OCI-M2 (cell line): ENCODE data around the gene PPIF.

ENCODE experiments used
- DNase-seq: peaks from one replicate; lab custom pipeline; 2025; ENCODE audit not compliant: unreplicated experiment; lab: John Stamatoyannopoulos, UW

PPIF gene

DNA sequence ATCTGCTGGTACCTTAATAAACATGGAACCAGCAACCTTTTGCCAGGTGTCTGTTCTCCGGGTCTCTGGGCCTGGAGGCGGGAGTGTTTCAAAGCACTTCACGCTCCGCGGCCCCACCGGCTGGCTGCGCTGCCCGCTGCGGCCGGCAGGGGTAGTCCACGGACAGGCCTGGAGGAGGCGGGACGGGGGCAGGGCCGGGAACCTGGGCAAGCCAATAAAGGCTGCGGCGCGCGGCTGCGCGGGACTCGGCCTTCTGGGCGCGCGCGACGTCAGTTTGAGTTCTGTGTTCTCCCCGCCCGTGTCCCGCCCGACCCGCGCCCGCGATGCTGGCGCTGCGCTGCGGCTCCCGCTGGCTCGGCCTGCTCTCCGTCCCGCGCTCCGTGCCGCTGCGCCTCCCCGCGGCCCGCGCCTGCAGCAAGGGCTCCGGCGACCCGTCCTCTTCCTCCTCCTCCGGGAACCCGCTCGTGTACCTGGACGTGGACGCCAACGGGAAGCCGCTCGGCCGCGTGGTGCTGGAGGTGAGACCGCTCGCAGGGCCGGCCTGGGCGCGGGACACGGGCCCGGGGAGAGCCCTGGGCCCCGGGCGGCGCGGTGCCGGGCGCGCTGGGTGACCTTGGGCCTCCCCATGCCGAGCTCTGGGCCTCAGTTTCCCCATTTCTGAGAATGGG, at the start of gene PPIF:
TSS of gene PPIF (plus strand) at position 244 of the 668 bp plus-strand sequence. CDS start at position 324, 80 bp downstream.
- no peak for DNase-seq

DNA sequence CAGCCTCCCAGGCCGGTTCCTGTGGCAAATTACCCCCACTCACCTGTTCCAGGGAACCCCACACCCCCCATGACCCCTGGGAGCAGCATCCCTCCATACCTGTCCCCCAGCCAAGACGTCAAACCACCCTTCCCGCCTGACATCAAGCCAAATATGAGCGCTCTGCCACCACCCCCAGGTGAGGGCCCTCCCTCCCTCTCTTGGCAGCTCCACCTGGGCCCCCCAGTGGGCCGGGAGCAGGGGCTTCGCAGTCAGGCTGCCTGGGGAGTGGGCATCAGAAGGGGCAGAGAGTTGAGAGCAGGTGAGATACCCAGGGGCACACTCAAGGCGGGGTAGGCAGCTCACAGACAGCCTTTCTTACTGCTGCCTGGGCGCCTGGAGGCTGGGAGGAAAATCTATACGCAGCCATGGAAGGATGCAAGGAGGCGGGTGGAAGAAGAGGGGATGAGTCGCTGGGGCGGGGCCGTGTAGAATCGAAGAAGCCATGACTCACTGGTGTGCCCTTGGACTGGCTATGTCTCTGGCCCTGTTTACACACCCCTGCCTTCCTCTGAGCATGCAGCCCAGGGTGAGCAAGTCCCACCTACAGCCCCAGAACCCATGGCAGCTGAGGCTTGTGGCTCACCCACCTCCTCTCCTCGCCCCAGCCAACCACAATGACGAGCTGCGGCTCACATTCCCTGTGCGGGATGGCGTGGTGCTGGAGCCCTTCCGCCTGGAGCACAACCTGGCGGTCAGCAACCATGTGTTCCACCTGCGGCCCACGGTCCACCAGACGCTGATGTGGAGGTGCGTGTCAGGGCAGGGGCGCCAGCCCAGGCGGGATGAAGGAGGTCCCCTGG, 48.6 kb upstream of the PPIF start:
- no peak for DNase-seq

DNA sequence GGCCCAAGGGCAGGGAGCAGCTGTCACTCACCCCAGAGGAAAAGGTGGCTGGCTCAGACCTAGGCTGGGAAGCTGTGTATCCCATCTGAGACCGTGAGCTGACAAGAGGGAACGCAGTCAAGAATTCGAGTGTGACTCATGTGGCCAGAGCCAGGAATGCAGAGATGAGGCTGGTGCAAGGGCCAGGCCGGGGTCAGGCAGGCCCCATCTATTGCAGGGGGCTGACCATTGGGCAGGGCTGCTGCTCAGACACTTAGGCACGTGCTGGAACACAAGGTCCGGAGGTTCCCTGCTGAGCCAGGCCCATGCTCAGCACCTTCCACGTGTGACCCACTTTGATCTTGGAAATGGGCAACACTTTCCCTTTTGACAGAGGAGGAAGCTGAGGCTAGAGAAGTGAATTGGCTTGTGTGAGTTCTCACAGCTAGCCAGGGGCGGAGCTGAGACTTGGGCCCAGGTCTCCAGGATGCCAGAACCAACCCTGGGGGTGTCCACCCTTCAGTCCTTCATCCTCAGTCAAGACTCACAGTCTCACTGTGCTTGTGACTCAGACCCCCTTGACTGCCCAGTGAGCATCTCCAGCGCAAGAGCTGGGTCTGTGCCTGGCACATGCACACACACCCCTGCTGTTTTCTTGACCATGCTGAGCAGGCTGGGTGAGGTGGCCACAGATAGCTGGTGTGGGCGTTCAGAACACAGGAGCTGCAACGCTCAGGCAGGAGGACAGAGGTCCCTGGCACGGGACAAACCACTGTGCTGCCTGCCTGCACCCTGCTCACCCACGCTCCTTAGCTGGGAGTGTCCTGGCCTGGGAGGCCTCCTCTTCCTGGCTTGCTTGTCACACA, 47.6 kb upstream of the PPIF start:
- no peak for DNase-seq

DNA sequence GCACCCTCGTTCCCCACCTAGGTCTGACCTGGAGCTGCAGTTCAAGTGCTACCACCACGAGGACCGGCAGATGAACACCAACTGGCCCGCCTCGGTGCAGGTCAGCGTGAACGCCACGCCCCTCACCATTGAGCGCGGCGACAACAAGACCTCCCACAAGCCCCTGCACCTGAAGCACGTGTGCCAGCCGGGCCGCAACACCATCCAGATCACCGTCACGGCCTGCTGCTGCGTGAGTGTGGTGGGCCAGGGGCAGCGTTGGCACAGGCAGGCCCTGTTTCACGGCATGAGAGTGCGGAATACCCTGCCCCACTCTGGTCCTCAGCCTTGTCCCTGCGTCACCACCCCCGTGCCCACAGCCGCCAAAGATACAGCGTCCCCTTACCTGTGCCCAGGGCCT, 46.6 kb upstream of the PPIF start:
- DNase-seq: no peak

DNA sequence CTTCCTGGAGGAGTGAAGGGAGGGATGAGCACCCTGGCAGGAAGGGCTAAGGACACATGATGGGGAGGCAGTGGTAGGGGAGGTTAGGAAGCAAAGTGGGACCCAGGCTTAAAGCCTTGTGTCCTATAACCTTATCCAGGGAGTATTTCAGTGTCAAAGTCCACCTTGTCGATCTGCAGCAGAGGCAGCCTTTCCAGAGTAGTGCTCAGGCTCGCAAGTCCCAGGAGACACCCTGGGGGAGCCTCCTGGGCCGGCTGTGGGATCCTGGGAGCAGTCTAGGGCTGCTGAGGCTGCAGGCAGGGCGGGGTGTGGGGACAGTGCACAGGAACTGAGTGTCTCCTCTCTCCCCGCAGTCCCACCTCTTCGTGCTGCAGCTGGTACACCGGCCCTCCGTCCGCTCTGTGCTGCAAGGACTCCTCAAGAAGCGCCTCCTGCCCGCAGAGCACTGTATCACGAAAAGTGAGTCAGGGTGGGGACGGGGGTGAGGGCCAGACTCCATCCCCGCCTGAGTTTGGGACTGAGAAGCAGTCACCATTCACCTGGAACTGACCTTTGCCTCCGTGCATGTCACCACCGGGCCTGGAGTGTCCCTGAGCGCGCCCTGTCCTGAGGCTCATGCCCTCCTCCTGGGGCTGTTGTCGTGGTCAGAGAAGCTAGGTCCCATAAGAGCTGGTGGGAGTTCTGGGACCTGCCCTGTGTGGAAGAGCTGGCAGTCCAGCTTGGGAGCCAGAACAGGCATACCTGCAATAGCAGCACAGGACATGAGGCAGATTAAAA, 45.3 kb upstream of the PPIF start:
- no peak for DNase-seq

DNA sequence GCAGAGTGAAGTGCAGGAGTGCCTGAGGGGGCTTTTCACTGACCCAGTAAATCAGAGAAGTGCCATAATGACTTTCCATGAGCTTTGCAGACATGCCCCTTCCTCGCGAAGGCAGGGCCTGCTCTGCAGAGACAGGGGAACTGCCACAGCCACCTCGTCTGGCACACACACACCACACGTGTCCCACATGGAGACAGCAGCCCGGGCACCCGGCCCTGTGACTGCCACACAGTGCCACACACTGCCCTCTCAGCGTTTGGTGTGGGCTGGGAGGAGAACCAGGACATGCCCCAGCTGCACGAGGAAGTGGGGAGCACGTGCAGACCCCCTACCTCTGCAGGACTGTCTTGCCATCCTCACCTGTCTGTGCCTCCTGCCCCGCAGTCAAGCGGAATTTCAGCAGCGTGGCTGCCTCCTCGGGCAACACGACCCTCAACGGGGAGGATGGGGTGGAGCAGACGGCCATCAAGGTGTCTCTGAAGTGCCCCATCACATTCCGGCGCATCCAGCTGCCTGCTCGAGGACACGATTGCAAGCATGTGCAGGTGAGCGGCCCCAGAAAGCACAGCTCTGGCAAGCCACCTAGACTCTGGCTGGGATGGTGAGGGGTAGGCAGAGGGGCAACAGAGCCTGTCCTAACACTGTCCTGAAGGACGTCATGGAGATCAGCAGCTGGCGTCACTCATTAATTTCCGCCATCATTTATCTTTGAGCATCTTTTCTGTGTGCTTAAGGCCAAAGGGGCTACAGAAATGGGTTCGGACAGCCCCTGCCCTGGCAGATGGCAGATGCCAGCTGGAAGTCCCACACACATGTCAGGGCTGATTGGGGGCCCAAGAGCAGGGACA, 43.4 kb upstream of the PPIF start:
- no peak for DNase-seq

DNA sequence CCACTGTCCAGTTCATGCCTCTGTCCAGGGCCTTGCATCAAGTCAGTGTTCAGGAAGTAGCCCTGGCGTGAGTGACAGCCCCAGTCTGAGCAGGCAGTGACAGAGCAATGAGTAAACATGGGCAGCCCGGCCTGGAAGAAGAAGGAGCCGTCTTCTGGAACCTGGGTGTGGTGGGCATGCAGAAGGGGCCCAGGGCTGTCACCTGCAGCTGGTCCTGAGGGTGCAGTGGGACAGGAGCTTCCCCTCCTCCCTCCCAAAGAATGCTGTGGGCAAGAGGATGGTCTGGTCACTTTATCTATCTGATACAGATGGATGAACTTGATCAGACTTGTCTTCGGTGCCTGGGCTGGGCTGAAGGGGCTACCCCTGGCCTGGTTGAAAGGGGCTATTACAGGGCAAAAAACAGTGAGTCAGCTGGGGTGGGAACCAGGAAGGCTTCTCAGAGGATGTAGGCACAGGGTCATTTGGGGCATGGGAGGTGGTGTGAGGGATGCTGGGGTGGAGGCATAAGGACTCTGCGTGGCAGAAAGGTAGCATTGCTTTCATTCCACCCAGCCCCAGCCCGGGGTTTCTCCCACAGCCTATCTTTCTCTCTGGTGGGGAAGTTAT, 42.7 kb upstream of the PPIF start:
- DNase-seq: no peak

DNA sequence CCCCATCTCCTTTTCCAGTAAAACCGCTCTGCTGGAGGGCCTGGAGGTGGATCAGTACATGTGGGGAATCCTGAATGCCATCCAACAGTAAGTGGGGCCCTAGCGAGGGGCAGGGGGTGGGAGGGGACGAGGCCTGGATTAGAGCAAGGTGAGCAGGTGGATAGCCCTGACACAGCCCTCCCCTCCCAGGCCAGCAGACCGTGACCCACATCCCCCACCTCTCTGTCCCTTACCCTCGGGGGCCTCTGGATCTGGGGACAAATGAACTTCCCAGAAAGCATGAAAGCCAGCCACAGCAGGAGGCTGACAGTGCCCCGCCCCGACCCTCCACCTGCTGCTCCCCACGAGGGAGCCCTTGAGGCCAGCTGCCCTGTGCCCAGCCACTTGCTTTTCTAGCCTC, 41.8 kb upstream of the PPIF start:
- no peak for DNase-seq

DNA sequence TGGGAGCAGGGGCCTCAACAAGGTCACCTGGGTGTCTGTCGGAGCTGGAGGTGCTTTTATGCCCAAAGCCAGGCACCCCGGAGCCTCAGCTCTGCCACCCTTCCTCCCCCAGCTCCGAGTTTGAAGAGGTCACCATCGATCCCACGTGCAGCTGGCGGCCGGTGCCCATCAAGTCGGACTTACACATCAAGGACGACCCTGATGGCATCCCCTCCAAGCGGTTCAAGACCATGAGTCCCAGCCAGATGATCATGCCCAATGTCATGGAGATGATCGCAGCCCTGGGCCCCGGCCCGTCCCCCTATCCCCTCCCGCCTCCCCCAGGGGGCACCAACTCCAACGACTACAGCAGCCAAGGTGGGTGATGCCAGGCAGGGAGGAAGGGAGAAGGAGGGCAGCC, 41.3 kb upstream of the PPIF start:
- no peak for DNase-seq

DNA sequence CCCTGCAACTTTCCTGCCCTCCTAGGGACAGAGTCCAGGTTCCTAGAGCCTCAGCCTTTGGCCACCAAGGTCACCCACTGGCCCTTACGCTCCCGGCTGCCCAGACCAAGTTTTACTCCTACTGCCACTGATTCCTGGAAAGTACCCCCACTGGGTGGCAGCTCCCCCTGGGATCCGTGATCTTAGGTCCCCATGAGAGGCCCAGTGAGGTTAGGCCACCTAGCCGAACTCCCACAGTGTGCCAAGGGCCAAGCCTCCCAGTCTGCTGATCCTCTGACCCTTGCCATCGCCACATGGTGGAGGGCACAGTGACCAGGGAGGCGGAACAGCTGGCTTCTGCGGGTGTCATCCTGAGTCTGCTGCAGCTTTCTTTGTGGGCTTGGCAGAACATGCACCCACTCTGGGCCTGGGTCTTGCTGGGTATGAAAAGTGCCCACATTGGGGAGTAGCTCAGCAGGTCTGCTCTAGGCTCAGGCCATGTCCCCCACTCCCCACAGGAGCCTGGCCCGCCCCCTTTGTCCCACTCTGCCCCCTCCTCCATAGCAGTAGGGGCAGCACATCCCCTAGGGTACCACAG, 40.5 kb upstream of the PPIF start:
- no peak for DNase-seq

DNA sequence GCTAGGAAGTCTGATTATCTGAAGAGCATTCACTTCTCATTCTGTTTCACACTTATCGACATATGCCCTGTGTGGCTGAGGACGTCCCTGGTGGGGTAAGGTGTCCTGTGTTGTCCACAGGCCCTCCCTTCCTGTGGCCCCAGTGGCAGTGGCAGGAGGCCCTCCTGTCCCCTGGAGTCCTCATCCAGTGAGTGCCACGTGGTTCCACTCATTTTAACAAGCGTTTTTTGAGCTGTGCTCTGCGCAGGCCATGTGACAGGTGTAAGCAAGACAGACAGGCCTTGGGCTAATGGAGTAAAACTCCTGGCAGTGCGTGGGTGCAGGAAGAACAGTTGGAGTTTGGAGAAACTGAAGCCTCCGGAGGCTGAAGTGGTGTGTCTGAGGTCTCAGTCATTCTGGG, 39.3 kb upstream of the PPIF start:
- DNase-seq: no peak

DNA sequence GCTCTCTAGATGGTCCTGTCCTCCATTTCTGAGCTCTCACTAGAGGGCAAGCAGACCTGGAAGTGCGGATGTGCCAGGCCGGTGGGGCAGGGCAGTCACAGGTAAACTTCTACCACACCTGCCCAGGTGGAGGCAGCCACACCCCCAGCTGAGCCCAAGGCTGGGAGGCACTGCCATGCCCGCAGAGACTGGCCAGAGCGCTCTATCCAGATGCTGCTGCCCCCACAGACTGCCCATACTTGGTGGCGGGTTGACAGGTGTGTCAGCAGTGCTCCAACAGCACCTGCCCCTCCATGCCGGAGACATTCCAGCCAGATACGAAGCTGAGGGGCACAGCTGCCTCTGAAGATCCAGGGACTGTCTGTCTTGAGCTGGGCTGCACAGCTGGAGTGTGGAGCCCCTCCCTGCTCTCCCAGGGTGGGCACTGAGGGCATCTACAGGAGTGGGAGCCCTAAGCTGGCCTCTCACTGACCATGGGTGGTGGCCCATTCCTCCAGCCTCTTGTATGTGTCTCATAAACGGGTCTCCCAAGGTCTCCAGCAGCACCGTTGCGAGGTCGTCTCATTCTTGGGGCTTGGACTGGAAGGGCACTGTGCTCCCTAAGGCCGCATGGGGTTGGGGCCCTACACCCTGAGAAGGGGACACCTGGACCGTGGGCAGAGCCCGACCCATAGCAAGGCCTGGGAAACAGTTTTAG, 38.2 kb upstream of the PPIF start:
- no peak for DNase-seq

DNA sequence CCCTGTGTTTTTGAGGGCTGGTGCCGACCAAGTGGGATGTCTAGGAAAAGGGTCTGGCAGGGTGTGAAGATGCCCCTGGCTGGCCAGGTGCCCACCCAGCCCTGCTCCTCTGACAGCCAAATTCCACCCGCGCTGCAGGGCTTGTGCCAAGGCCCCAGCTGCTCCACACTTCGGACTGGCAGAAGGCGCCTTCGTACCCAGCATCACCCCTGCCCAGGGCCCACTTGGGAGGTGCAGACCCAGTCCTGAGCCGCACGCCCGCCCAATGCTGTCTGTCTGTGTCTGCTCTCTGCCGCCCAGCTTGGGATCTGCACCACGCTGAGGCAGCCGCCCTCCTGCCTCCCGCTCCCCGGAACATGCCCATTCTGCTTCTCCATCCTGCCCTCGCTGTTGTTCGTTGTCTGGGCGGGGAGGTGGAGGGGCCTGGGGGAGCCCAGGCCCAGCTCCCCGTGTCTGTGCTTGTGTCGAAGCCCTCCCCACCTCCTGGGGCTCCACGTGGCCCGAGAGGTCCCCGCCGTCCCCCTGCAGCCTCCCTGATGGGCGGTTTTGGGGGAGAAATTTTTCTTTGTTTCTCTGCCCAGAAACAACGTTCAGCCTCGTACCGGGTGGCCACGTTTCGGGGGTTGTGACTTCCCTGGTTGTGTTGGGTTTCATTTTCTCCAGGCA, 36.9 kb upstream of the PPIF start:
- no peak for DNase-seq

DNA sequence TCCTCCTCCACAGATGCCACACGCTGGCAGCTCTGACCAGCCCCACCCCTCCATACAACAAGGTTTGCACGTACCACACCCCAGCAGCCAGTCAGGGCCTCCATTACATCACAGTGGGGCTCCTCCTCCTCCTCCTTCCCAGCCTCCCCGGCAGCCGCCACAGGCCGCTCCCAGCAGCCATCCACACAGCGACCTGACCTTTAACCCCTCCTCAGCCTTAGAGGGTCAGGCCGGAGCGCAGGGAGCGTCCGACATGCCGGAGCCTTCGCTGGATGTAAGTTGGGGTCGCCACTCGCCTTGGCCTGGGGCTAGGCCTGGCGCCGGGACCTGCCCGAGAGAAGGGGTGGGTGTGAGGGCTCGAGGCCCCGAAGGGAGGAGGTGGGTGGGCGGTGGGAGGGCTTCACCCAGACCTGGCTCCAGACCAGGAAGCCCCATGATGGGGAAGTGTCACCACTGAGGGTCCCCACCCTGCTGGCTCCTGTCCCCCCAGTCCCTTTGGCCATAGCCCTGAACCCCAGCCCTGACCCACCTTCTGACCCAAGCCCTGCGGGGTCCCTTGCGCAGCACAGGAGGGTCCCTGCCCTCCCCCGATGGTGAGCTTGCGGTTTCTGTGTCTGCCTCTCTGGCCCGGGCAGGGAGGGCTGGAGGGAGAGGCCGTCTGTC, 36.2 kb upstream of the PPIF start:
- no peak for DNase-seq

DNA sequence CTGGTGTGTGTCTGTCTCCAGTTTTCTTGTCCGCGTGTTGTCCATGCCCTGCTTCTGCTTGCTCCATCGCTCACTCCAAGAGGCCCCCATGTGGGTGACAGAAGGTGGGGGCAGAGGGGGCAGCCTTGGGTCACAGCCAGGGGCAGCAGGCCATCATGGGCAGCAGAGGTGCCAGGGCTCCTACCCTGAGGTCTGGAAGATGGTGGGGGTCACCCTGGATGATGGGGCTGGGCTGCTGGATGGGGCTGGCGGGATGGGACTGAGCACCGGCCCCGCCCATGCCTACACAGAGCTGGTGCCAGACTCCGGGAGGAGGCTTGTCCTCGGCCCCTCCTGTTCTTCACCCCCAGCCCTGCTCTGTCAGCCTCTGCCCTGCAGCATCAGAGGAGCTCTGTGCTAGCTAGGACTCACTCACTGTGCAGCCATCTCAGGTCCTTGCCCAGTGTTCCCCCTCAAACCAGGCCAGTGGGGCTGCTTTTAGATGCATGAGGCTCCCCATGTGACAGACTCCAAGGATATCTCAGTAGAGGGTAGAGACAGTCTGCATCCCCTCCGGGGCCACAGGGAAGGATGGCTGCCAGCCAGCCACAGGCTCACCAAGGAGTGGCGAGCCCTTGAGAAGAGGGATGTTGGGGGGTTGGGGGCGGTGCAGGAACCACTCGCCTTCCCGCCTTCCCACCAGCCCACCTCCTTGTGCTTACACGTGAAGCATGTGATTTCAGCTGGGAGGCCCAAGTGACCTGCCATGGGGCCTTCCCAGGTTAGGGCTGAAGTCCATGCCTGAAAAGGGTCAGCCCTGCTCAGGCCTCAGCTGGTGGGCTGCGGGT, 35.5 kb upstream of the PPIF start:
- no peak for DNase-seq

DNA sequence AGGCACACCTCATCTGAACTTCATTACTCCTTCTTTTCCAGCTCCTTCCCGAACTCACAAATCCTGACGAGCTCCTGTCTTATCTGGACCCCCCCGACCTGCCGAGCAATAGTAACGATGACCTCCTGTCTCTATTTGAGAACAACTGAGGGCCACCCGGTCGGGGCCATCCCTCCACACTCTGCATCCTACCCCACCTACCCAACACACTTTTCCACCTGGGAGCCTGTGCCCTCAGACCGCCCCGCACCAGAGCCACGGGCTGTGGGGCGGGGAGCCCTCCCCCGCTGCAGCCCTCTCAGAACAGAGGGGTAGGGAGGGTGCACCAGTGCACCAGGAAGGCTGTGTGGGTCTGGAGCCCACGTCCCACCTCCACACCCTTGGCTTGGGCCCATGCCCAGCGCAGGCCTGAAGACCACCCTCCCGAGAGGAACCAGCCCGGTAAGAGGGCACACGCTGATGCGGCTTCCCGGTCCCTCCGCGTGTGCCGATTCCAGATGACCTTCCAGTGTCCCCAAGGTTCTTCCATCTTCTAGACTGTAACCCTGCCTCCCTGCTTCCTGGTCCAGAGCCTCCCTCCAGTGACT, 34.6 kb upstream of the PPIF start:
- no peak for DNase-seq
